Right renal cortex interstitium (tissue), 3 donors: ENCODE results near the gene ZSCAN2. TPM values are rescaled to one million over a fixed set of nuclear protein-coding genes. Genes with fewer than 3 reads are reported as not detected.
A peak's percentile ranks its signal among the peaks of the same experiment; 100 is the strongest.

Experiments
- DNase-seq, 3 donors: peaks; one replicate each; pipeline ENCODE4 v3.0.0-alpha.2; 2013; ENCODE audit warnings: low read depth in 3 of 3, low spot score in 2 of 3
- polyA plus RNA-seq, 3 donors: library from polyadenylated mRNA; unstranded; fragments of 120-200 nt; gene quantifications; one replicate each; pipeline ENCODE4 v1.2.1, GENCODE V29; 2013; ENCODE audit not compliant: insufficient read length in 3 of 3

The ZSCAN2 gene
- polyA plus RNA-seq, 3 donors, result 29.2 to 30.6 (median 30.1) TPM

DNA sequence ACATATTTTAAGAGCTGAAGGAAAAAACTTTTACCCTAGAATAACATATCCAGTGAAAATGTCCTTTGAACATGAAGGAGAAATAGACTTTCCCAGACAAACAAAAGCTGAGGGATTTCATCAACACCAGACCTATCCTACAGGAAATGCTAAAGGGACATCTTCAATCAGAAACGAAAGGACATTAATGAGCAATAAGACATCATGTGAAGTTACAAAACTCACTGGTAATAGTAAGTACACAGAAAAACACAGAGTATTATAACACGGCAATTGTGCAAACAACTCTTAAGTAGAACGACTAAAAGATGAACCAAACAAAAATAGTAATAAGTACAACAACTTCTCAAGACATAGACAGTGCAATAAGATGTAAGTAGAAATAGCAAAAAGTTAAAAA, 3.5 kb upstream of the ZSCAN2 start:
- no peak for DNase-seq

DNA sequence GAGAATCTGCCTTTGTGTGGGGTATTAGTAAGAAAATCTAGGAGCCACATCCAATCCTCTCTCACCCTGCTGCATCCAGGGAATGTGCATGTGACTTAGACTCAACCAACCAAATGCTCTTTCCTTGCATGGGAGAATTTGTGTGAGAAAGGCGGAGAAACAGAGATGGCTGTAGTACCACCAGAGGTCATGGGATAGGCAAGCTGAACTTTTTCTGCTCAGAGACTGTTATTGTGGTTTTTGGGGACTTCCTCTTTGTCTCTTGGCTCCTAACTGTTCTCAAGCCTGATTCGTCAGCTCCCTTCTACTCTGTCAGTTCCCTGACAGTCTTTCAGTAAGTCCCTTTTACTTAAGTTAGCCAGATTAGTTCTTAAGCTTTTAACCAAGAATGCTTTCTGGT, 2.6 kb upstream of the ZSCAN2 start:
- DNase-seq, result no peak

DNA sequence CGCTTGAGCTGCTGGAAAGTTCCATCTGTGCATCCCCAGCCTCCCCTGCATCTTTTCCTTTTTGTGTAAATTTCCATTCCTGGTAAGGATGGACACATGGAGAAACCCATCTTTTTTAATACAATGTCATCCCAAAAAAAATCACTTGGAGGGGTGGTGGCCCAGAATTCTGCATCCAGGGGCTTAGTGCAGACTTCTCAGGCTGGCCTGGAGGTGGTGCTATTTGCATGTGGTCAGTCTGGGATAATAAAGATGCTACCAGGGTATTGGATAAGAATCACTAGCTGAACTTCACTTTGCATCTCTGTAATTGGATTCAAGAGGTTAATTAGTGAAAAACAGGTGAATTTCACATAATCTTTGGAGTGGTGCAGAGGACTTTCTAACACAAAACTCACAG, 1.8 kb upstream of the ZSCAN2 start:
- peak in 1 of 3 donors; percentile 6 for DNase-seq

DNA sequence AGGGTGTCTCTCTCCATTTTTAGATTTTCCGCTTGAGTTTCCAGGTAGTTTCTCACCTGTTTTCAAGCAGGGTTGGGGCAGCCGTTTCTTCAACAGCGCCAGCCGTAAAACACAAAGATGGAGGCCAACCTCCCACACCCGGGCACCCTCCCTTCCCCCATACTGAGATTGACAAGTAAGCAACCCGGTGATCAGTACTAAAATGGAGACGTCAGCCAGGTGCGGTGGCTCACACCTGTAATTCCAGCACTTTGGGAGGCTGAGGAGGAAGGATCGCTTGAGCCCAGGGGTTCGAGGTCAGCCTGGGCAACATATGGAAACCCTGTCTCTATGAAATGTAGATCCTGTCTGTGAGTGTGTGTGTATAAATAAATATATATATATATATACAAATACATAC, 903 bp upstream of the ZSCAN2 start:
- no peak for DNase-seq

DNA sequence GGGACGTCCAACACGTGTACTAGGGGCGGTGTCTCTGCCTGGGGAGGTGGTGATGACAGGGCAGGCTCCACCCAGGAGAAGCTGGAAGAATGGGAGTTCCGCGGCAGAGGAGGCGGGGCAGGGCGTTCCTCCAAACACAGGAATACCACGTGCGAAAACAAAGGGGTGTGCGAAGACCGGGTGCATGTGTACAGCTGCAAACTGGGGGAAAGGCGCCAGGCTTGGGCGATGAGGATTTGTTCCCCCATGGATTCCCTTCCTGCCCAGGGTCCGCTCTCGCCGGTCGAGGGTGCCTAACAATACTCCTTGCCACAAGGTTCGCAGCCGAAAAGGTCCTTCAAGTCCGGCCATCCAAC, 500 bp upstream of the ZSCAN2 start:
- DNase-seq, result peak in 1 of 3 donors; percentile 52

DNA sequence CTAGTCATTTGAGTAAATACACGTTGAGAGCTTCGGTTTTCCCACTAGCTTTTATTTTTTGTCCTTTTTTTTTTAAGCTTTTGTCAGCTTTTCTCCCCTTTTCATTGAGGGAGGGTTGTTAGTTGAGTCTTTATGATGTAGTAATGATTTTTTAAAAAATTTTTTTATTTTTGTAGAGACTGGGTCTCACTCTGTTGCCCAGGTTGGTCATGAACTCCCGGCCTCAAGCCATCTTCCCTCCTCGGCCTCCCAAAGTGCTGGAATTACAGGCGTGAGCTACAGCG, 688 bp downstream of the ZSCAN2 start:
- no peak for DNase-seq

DNA sequence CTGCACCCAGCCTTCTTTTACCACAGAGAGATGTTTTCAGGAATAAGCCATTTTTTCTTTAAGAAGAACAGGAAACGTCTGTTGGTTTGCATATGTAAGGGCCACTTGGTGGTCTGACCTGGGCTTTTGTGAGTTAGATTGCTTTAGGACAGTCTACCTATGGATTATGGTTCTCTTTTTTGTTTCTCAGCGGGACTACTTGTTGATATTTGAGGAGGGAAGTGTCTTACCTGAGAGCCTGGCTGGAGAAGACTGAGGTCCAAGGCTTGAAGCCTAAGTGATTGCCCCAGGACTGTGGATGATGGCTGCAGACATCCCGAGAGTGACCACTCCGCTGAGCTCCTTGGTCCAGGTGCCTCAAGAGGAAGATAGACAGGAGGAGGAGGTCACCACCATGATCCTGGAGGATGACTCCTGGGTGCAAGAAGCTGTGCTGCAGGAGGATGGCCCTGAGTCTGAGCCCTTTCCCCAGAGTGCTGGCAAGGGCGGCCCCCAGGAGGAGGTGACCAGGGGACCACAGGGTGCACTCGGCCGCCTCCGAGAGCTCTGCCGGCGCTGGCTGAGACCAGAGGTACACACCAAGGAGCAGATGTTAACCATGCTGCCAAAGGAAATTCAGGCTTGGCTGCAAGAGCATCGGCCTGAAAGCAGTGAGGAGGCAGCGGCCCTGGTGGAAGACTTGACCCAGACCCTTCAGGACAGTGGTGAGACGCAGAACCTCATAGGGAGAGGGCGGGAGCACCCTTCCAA, 3.0 kb downstream of the ZSCAN2 start:
- DNase-seq, result no peak

DNA sequence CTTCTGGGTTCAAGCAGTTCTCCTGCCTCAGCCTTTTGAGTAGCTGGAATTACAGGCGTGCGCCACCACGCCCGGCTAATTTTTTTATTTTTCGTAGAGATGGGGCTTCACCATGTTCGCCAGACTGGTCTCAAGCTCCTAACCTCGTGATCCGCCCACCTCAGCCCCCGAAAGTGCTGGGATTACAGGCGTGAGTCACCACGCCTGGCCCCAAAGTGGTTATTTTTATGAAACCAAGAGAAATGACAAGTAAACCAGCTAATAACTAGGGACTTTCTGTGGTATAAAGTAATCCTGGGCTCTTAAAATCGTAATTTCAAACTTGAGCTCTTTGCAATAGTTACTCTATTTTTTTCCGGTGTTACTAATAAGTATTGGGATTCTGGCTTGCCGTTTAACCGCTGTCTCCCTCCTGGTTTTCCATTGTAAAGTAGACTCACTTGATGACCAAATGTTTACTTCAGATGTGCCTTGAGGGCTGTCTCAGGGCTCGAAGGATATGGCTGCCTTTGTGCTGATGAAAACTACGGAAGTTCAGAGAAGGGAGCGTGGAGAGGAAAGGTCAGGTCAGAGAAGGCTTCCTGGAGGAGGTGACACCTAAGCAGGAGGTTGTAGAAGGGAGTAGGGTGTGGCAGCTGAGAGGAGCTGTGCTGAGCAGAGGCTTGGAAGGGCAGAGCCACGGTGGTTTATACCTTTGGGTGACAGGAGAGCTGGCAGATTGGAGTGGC, 4.2 kb downstream of the ZSCAN2 start:
- DNase-seq, result no peak

DNA sequence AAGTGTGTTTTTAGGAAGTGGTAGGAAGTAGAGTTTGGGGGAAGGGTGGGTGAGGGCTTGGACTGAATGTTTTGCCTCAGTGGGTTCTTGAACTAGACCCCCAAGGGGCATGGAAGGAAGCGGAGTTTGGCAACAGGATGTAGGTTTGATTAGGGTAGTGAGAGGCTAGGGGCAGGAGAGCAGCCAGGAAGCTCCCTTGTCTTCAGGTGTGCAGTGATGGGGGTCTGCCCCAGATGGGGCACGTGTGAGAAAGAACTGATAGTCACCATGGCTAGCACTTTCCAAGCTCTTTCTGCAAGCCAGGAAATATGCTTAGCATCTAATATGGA, 4.7 kb downstream of the ZSCAN2 start:
- DNase-seq, result no peak

DNA sequence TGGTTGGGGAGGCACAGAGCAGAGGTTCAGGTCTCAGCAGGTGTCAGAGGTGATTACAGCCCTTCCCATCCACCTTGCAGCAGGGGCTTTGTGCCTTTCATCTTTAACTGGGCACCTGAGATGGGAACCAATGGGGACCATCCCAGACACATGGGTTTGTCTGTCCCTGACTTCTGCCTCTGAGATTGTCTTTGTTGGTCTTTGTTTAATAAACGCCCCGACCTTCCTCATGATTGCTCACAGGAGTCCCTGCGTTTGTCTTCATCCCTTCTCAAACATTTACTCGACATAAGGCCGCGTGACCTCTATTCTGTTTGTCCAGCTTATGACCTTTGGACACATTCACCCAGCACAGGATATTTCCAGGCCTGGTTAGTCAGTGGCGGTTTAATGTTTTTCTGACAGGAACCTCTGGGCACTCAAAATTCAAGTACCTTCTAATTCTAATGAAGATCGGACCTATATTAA, 5.9 kb downstream of the ZSCAN2 start:
- DNase-seq, result no peak

DNA sequence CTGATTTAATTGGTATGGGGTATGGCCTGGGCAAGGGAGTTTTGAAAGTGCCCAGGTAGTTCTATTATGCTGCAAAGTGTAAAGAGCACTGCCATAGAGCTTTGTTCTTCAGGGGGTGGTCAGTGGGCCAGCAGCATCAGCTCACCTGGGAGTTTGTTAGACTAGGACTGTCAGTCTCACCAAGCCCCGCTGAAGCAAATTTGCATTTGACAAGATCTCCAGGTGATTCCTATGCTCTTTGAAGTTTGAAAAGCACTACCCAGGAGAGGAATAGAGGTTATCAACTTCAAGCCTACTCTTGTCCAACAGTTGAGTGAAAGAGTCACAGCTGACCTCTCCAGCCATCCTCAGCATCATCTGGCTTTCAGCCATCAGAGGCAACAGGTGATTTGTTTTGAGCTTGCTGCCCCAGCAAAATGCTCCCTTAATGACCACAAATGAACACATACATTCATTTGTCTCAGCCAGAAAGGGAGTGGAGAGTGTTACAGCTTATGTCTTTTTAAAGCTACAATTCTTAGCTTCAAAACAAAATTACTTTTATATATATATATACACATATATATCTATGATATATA, 8.0 kb downstream of the ZSCAN2 start:
- DNase-seq, result no peak

DNA sequence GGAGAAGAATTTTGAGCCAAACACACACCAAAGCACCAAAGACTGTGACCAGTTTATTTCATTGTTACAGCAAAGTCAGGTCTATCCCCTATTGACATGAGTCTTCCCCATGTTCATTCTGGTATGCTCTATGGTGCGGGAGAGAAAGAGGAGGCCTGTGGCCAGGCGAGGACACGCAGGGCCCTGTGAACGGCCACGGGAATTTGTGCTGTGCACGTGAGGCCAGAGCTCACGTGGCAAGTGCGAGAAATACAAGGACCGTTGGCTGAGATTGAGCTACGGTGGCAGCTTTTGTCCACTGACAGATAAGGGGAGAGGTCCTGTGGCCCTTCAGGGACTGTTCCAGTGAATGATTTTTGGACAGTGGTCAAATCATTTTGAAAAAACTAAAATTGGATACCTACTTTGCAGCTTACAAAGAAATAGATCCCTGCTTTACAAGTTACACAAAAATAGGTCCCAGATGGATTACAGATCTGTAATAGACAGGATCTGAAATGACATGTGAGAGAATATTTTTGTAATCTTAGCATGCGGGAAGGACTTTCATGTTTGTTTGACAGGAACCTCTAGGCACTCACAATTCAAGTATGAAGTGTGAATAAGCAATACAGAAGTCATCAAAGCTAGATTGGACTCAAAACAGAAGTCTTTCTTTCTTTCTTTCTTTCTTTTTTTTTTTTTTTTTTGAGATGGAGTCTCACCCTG, 9.2 kb downstream of the ZSCAN2 start:
- no peak for DNase-seq

DNA sequence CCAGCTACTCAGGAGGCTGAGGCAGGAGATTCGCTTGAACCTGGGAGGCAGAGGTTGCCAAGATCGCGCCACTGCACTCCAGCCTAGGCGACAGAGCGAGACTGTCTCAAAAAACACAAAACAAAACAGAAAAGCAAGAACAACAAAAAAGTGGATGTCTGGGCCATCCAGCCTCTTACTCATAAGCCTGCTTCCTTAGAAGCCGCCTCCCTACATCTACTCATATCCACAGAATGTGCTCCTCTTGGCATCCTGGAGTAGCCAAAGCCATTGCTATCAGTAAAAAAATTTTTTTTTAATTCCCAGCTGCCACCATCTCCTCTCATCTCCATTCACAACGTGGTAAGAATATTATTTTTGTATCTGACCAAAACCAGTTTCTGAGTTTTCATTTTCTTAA, 10.8 kb downstream of the ZSCAN2 start:
- DNase-seq, result no peak

DNA sequence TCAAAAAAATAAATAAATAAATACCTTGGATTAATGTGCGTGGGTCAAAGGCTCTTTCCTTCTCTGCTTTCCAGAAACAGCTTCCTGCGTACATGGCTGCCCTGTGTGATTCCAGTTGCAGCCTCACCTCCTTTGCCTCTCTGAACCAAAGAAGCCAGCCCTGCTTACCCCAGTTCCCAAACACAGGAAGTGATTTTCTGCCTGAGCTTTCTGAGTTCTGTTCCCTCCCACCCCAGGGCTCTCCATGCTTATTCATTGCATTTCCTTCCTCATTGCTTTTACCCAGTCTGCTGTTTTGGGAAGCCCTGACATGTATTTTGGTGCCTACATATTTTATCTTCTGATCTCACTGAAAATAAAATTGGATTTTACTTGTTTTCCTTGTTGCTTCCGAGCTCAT, 15.4 kb downstream of the ZSCAN2 start:
- DNase-seq, result no peak

DNA sequence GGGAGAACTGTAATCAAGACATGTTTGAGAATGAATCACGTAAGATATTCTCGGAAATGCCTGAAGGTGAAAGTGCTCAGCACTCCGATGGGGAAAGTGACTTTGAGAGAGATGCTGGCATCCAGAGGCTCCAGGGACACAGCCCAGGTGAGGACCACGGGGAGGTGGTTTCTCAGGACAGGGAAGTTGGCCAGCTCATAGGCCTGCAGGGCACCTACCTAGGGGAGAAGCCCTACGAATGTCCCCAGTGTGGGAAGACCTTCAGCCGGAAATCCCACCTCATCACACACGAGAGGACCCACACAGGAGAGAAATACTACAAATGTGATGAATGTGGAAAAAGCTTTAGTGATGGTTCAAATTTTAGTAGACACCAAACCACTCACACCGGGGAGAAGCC, 19.8 kb downstream of the ZSCAN2 start:
- no peak for DNase-seq

DNA sequence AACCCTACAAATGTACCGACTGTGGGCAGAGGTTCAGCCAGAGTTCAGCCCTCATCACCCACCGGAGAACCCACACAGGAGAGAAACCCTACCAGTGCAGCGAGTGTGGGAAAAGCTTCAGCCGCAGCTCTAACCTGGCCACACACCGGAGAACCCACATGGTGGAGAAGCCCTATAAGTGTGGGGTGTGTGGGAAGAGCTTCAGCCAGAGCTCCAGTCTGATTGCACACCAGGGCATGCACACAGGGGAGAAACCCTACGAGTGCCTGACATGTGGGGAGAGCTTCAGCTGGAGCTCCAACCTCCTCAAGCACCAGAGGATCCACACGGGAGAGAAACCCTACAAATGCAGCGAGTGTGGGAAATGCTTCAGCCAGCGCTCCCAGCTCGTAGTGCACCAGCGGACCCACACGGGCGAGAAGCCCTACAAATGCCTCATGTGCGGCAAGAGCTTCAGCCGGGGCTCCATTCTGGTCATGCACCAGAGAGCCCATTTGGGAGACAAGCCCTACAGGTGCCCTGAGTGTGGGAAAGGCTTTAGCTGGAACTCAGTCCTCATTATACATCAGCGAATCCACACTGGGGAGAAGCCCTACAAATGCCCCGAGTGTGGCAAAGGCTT, 20.7 kb downstream of the ZSCAN2 start:
- no peak for DNase-seq

DNA sequence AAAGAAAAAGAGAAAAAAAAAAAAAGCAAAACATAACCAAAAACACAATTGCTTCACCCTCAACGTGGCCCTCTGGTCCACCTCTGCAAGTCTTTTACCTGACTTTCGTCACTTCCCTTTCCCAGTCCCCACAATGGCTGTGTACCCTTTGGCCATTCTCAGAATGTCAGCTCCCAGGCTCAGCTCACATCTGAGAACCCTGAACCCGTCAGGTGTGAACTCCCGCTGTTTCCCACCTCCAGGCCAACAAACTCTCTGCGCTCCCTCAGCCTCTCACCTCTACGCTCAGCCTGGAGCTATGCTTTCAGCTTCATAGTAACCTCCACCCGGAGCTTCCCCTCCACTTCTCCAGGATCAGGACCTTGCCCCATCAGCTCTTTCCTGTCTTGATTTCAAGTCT, 23.6 kb downstream of the ZSCAN2 start:
- DNase-seq, result no peak

DNA sequence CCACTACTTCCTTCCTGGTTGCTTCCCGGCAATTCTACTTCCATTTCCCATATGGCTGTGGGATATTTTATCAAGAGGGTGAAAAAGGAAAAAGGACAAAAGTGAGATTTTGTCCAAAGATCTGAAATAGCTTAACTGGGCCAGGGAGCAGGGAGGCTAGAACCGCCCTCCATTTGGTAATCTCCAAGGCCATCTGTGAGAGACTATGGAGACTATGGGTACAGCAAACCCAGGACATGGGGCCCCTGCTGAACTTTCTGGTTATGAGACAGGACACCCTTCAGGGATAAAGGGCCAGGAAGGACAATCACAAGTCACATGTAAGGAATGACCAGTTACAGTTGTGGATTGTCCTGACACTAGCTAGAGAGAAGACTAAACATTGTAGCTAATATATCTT, 24.3 kb downstream of the ZSCAN2 start:
- no peak for DNase-seq

DNA sequence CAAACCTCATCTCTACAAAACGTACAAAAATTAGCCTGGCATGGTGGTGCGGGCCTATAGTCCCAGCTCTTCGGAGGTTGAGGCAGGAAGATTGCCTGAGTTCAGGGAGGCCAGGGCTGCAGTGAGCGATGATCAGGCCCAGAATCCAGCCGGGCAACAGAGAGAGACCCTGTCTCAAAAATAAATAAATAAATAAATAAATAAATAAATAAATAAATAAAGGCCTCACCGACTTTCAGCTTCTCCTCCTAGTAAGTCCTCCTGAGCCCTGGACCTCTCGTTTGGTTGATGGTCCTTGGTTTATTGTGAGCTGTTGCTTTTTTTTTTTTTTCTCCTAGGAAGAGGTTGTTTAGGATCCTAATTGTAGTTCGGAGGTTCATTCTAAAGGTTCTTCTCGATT, 28.2 kb downstream of the ZSCAN2 start:
- DNase-seq, result no peak

DNA sequence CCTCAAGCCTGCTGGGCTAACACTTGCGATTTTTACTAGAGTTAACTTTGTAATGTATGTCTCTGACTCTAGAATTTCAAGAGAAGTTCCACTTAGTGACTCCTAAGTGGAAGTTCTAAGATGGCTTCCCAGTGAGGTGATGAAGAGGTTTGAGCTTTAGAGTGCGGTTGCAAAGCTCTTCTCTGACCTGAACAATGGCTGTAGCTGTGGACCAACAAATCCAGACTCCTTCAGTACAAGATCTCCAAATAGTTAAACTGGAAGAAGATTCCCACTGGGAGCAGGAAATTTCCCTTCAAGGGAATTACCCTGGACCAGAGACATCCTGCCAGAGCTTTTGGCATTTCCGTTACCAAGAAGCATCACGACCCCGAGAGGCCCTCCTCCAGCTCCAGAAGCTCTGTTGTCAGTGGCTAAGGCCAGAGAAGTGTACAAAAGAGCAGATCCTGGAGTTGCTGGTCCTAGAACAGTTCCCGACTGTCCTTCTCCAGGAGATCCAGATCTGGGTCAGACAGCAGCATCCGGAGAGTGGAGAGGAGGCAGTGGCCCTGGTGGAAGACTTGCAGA, 31.0 kb downstream of the ZSCAN2 start:
- no peak for DNase-seq
